Measurements from ENCODE around the gene CPPED1.
"Not testable (repeated sequence)": the region's sequence is repeated elsewhere in the genome, so short reads cannot be mapped to it uniquely, and the experiment has no call there.

CPPED1 gene

GRCh38 chr16:12802048-12802447 lies 1.6 kb downstream of the CPPED1 start:
- CTCF ChIA-PET, result interaction anchor here (0.9 kb wide), 1 partner anchor 574 kb away, joined by 3 read pairs; no protein-coding TSS in a partner anchor
- no peak for DNase-seq (ENCODE audit: low read depth, low spot score)
- TF ChIP-seq CTCF (IDR thresholded peaks at IDR 0.05; ENCODE audit: insufficient read depth, low read length, missing control alignments), result no peak
- POLR2A ChIA-PET, result interaction anchor here (0.6 kb wide), 1 partner anchor 123 kb away, joined by 3 read pairs; no protein-coding TSS in a partner anchor
- H3K4me3 ChIP-seq (ENCODE audit: low read depth, low read length), result peak overlapping the region; percentile 0; the same call in 1 of the 2 replicates

DNA sequence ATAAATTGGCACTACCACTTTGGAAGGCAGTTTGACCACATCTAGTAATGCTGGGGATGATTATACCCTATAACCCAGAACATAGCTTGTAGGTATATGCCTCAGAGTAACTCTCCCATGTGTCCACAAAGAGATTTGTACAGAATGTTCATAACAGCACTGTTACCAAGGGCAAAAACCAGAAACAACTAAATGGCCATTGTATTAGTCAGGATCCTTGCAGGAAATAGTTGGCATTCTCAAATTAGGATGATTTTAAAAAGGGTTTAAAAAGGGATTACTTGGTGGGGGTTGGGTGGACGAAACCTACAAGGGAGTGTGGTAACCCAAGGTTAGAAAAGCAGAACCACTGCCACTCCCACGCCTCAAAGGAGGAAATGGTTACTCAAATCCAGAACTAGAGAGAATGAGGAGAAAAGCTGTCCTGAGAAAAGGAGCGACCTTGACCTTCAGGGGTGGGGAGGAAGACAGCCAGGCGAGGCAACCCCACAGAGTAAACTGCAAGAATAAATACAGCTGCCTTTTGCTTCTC lies 2.1 kb downstream of the CPPED1 start:
- no peak overlapping the region; the same call in 1 of the 2 replicates for H3K4me3 ChIP-seq (ENCODE audit: low read depth, low read length)
- CTCF ChIA-PET, result interaction anchor here (0.9 kb wide), 1 partner anchor 573 kb away, joined by 3 read pairs; no protein-coding TSS in a partner anchor
- no peak for TF ChIP-seq CTCF (IDR thresholded peaks at IDR 0.05; ENCODE audit: insufficient read depth, low read length, missing control alignments)
- peak; percentile 79 for DNase-seq (ENCODE audit: low read depth, low spot score)
- POLR2A ChIA-PET, result interaction anchor here (0.6 kb wide), 1 partner anchor 122 kb away, joined by 3 read pairs; no protein-coding TSS in a partner anchor

DNA sequence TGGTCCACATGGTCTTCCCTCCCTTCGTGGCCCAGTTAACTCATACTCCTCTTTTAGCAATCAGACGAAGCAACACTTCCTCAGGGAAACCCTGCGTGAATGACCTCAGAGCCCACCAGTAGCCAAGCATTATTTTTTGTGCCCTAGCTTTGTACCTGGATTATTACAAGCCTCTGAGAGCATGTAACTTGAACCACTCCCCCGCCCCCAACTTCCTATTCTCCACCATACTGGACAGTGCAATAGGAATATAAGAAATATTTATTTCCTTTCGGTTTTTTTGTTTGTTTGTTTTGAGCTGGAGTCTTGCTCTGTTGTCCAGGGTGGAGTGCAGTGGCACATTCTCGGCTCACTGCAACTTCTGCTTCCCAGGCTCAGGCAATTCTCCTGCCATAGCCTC lies 2.9 kb downstream of the CPPED1 start:
- no peak for TF ChIP-seq CTCF (IDR thresholded peaks at IDR 0.05; ENCODE audit: insufficient read depth, low read length, missing control alignments)
- CTCF ChIA-PET, result no interaction called here
- DNase-seq (ENCODE audit: low read depth, low spot score), result no peak
- H3K4me3 ChIP-seq (ENCODE audit: low read depth, low read length), result no peak overlapping the region
- POLR2A ChIA-PET, result interaction anchor here (0.7 kb wide), 1 partner anchor 198 kb away, joined by 3 read pairs; no protein-coding TSS in a partner anchor

DNA sequence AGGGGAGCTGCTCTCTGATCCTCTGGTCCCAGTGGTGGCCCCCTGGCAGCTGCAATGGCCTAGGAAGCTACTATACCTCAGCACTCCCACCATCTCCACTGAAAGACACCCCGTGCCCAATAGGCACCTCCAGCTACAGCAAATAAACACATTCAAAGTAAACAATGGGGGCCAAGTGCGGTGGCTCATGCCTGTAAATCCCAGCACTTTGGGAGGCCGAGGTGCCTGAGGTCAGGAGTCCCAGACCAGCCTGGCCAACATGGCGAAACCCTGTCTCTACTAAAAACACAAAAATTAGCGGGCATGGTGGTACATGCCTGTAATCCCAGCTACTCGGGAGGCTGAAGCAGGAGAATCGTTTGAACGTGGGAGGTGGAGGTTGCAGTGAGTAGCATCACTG lies 3.7 kb downstream of the CPPED1 start:
- CTCF ChIA-PET; DNase-seq (ENCODE audit: low read depth, low spot score); H3K4me3 ChIP-seq (ENCODE audit: low read depth, low read length): not testable (repeated sequence)
- POLR2A ChIA-PET, result interaction anchor here (0.7 kb wide), 1 partner anchor 197 kb away, joined by 3 read pairs; no protein-coding TSS in a partner anchor

- ChIA-PET CTCF (no interaction called here), POLR2A (no interaction called here)
- no peak for TF ChIP-seq CTCF (IDR thresholded peaks at IDR 0.05; ENCODE audit: insufficient read depth, low read length, missing control alignments)
- H3K4me3 ChIP-seq (ENCODE audit: low read depth, low read length), result no peak overlapping the region
- DNase-seq (ENCODE audit: low read depth, low spot score), result no peak
These were observed 4.8 kb downstream of the CPPED1 start for GRCh38 chr16:12798846-12799245.

DNA sequence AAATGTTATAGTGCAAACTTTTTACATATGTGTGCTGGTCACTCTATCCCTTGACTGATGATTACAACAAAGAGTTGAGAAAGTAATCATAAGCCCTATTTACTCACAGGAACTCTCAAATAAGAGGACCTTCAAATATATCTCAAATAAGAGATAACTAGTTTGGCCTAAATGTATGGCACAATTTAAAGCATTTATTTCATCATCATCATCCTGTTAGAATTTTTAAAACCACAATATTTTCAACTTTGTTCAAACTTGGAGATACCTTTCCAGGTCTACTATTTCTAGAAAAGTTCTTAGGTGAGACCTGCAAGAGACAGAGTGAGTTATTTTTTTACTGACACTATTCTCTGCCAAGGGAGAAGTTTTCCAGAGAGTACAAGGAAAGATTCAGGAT lies 5.5 kb downstream of the CPPED1 start:
- TF ChIP-seq CTCF (IDR thresholded peaks at IDR 0.05; ENCODE audit: insufficient read depth, low read length, missing control alignments), result no peak
- ChIA-PET CTCF (no interaction called here), POLR2A (no interaction called here)
- no peak for DNase-seq (ENCODE audit: low read depth, low spot score)
- H3K4me3 ChIP-seq (ENCODE audit: low read depth, low read length), result no peak overlapping the region

- H3K4me3 ChIP-seq (ENCODE audit: low read depth, low read length), result no peak overlapping the region
- ChIA-PET CTCF (interaction anchor here (0.7 kb wide), 1 partner anchor 18 kb away, joined by 3 read pairs; no protein-coding TSS in a partner anchor), POLR2A (no interaction called here)
- TF ChIP-seq CTCF (IDR thresholded peaks at IDR 0.05; ENCODE audit: insufficient read depth, low read length, missing control alignments), result no peak
- no peak for DNase-seq (ENCODE audit: low read depth, low spot score)
These were observed 7.2 kb downstream of the CPPED1 start for GRCh38 chr16:12796498-12796897.

Data from AG04449 (cell line).